GM12865 (cell line): Measurements from ENCODE around the gene C2CD2.

ENCODE experiments used
- DNase-seq: peaks from one replicate; pipeline ENCODE4 v3.0.0; 2010; ENCODE audit warnings: low read depth
- H3K4me3 ChIP-seq: 2 replicates; pipeline ENCODE4 v1.5.1; 2011; ENCODE audit warnings: mild to moderate bottlenecking, low read depth, low read length, control low read depth
- CTCF ChIP-seq: IDR thresholded peaks from 2 replicates; pipeline ENCODE4 v1.5.1; 2011; ENCODE audit warnings: low read length, control low read depth, low read depth, inconsistent platforms; ENCODE audit not compliant: insufficient read depth; ENCODE audit errors: missing control alignments

C2CD2 gene

DNA sequence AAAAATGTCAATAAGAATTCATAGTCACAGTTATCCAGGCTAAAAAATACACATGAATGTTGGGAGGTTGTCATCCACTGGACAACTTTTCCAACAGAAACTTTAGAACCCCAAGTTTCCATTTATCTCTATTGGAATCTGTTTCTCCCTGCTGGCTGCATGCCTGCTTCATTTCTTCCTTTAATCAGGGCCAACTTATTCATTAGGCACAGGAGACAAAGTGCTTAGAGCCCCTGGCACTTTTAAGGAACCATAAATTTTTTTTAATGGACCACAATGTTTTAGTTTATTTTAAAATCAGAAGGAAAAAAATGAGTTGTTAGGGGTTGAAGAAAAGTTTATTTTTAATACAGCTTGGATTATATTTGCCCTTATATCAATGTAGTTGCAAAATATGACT, 26.7 kb upstream of the C2CD2 start:
- no peak overlapping the region for H3K4me3 ChIP-seq
- no peak for DNase-seq

DNA sequence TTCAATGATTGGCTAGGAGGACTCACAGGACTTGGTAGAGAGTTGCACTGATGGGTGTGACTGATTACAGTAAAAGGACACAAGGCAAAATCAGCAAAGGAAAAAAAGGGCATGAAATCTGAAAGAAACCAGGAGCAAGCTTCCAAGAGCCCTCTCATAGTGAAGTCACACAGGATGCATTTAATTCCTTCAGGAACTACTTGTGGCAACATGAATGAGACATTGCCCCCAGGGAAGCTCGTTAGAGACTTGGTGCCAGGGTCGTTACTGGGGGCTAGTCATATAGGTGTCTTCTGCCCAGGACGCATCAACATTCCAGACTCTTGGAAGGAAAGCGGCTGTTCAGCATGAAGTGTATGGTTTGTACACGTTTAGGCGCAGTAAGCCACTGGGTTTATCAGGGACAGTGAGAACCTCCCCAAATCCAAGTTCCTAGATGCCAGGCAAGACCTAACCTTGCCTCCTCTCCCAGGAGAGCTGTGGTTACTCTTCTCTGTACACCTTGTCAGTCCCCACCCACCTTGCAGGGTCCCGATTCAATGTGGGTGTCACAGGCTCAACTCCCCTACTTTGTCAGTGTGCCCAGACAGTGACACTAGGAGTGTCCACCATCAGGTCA, 26.0 kb upstream of the C2CD2 start:
- no peak for TF ChIP-seq CTCF
- no peak for DNase-seq
- no peak overlapping the region for H3K4me3 ChIP-seq

More for the DNA sequence above, 26.7 kb upstream of the C2CD2 start:
- no peak for TF ChIP-seq CTCF

DNA sequence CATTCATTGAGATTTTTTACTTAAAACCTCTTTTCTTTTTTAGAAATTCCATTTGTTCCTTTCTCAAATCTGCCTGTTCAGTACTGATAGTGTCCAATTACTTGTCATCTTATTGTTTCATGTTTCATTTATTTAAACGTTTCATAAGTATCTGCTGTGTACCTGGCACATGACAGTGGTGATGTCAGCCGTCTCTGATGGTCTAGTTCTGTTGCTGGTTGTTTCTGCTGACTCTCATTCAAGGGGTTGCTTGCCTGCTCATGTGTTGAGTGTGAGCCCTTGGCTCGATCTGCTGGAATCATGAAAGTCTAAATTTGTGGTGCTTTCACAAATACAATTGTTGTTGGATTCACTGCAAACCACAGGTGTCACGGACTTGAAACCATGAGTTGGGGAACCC, 25.5 kb upstream of the C2CD2 start:
- peak; percentile 21 for DNase-seq
- no peak for TF ChIP-seq CTCF
- H3K4me3 ChIP-seq, result no peak overlapping the region

DNA sequence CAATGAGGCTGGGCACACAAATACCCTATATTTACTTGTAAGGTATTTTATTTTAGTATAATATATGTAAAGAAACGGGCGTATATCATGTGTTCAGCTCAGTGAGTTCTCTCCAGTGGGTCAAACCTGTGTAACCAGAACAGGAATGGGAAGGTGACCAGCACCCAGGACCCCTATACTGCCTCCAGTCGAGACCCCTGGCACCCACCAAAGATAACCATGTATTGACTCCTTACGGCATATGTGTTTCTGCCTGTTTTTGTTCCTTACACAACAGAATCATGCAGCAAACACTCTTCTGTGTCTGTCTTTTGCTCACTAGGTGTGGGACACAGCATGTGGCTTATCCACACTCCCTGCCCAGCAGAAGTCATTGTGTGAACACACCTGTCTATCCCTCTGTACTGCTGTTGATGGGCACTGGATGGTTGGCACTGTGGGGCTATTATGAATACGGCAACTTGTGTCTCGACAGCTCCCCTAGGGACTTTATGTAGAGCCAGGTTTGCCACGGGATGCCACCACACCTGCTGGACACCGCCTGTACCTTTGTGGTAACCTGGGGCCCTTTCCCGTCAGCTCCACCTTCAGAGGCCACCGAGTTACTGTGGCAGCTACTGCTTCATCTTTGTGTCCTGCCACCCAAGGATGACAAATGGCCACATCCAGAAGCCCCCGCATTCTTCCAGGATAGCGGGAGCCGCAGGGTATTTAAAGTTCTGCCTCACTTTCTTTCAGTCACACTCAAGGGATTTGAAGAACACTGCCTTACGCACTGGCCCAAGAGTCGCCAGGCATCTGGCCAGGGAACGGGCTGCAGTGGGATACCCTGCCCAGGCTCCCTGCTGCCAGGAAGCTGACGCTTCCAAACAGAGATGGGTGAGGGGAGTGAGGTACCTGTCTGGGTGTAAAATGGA, 23.5 kb upstream of the C2CD2 start:
- DNase-seq, result no peak
- no peak overlapping the region for H3K4me3 ChIP-seq
- TF ChIP-seq CTCF, result no peak

GRCh38 chr21:41976611-41977010, 22.8 kb upstream of the C2CD2 start:
- no peak overlapping the region for H3K4me3 ChIP-seq
- no peak for TF ChIP-seq CTCF
- DNase-seq, result no peak

DNA sequence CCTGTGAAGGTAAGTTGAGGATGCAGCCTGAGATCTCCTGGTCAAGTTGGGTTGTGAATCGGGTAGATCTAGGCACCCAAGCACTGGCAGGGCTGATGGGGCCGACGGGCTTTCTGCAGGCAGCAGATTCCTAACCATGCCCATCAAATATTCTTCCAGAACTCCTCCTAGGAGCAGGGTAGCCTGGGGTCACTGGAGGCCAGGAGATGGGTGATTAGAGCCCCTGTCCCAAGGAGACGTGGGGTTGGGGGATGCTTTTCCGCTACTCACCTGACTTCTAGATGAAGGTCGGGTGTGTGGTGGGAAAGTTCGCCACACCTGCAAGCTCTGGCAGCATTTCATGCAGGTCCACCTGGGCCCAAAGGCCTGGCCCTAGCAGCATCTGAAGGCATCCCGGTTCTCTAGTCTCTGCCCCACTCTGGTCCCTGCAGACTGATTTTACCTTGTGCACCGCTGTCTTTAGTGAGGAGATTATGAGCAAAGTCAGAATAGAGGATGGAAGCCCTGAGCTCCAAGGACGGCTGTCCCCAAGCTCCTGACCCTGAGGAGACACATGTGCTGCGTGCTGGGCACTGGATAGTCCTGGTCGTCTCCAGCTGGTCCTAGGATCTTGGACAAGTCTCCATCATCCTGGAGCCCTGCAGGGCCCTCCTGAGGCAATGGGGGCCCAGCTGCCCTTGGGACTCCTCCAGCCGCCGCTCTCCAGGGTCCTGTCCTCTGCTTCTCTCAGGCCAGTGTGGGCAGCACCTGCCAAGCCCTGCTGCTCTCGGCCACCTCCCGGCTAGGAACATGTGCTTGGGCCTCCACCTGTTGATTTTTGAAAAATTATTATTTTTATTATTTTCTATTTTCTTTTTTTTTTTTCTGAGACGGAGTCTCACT, 21.8 kb upstream of the C2CD2 start:
- H3K4me3 ChIP-seq, result no peak overlapping the region
- no peak for TF ChIP-seq CTCF
- DNase-seq, result no peak
